T-helper 1 cell treated with Interleukin-12 subunit alpha and Interleukin-12 subunit beta and Interleukin-4 antibody, amounts not matched to agents 30 ng/mL and 1 ng/mL, for 36 hours (primary cell): ENCODE measurements around the gene KRTAP16-1. TPM values are rescaled to one million over a fixed set of nuclear protein-coding genes. Genes with fewer than 3 reads are reported as not detected.
"Not testable (repeated sequence)": the region's sequence is repeated elsewhere in the genome, so short reads cannot be mapped to it uniquely, and the experiment has no call there.

Experiments
- intact Hi-C: fragments of 100-400 bp; cut with micrococcal nuclease; formaldehyde crosslinking; loops from one replicate; pipeline ENCODE4 v1.15.1; 2024
- total RNA-seq: library from RNA; stranded (reverse); gene quantifications from 2 replicates; pipeline ENCODE4 v1.2.3, GENCODE V29; 2022

Gene KRTAP16-1
- total RNA-seq, 1 donor from 2014 or later: not detected

DNA sequence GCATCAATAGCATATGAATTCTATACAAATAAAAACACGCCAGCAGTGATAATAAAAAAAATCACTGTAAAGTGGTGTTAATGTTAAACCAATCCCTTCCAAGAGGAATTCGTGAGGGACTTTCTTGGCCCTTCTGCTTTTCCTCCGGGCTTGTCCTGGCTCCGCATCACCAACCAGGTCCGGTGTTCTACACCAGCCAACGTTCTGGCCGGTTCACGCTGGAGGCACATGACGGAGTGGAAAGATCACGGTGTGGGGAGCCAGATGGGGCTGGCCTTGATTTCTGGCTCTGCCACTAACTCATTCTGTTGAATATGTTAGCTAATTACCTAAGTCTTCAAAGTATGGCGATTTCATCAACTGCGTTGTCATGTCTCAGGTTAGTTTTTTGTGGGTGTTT is 5.0 kb downstream of the KRTAP16-1 start:
- intact Hi-C loops: no loop called here

DNA sequence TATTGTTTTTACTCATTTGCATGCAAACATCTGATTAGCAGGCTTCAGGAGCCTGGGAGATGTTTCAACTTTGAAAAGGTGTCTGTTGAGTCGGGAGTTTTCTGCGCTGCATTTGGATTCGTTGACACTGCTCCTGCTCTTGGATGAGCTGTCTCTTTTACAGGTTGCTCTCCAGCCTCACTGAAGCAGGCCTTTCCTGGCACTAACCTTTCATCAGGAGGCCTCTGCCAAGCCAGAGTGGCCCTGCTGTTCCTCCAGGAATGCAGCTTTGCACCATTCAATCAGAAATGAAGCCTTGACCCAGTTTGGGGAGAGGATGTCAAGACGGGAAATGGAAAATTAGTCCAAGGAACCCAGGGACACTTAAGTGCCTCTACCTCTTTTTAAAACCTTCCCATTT is 6.1 kb downstream of the KRTAP16-1 start:
- intact Hi-C loops: no loop called here

- intact Hi-C loops: no loop called here
Measured at GRCh38 chr17:41301916-41302901, 6.9 kb downstream of the KRTAP16-1 start, which contains the start of gene KRTAP29-1. Gene KRTAP29-1, minus strand, starts transcription at chr17:41302851. Its CDS starts 0 bp downstream, at chr17:41302851.

GRCh38 chr17:41301204-41301790 is 7.8 kb downstream of the KRTAP16-1 start:
- intact Hi-C loops: no loop called here

DNA sequence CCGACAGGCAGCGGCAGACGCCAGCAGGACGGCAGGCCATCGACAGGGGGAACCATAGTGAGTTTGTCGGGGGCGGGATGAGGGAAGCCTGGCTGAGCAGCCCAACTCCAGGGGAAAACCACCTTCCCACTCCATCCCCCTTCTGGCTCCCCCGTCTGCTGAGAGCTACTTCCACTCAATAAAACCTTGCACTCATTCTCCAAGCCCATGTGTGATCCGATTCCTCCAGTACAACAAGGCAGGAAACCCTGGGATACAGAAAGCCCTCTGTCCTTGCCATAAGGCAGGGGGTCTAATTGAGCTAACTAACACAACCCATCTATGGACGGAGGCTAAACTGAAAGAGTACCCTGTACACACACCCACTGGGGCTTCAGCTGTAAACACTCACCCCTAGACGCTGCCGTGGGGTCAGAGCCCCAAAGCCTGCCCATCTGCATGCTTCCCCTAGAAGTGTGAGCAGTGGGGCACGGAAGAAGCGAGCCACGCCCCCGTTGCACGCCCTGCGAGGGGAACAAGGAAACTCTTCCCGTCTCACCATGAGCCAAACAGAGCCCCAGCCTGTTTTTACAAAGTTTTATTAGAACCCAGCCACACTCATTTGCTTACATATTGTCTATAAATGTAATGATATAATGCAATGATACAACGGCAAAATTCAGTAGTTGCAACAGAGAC is 10.5 kb downstream of the KRTAP16-1 start:
- intact Hi-C loops: no loop called here

DNA sequence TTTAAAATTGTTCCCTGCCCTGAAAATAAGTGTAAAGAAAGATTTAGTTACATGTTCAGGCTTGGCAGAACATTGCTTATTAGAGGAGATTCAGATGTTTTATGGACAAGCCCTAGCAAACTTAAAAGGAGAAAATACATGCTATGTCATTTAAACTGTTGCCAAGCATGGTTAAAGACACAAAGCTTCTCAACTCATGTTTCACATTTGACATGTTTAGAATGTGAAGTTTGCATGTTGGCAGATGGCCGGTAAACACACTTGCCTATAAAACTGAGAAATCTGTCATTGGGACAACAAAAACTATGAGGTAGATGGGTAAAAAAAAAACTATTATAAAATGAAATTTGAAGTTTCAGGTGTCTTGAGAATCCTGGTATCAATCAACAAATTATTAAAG is 12.3 kb downstream of the KRTAP16-1 start:
- intact Hi-C loops: no loop called here

DNA sequence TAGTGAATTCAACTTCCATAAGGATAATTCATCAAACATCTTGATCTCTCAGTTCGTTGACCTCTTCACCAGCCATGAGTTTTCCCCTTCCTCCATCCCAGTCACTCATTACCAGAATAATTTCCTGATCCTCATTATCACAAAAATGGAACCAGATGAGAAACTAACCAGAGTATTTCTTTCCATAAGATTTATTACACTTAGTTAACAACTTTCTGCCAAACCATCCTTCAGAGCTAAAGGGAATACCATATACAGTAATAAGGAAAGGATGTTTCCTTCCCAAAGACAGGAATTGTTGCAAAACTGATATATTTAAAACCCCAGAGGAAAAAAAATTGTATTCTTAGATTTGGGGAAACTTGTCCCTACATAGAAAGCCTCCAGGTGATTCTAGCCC is 15.1 kb downstream of the KRTAP16-1 start:
- intact Hi-C loops: no loop called here

- intact Hi-C loops: no loop called here
Measured at GRCh38 chr17:41287050-41287449, 22.1 kb downstream of the KRTAP16-1 start.

DNA sequence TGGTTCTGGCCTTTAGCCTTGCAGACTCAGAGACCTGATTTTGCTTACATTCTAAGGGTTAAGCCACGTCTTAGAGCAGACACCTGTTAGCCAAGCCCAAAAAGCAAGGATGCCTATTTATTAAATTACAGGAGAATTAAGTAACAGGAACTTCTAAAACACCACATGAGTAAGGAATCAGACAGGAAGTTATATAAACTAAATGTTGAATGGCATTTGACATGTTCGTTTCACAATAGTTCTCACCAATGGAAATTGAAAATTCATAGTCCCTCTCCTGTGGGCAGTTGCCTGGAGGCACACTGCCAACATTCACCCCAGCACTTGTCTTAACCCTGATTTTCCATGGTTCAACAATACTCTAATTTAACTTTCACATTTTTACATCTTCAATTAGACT is 24.6 kb downstream of the KRTAP16-1 start:
- intact Hi-C loops: no loop called here

- intact Hi-C loops: no loop called here
Measured at GRCh38 chr17:41284043-41284442, 25.1 kb downstream of the KRTAP16-1 start.

DNA sequence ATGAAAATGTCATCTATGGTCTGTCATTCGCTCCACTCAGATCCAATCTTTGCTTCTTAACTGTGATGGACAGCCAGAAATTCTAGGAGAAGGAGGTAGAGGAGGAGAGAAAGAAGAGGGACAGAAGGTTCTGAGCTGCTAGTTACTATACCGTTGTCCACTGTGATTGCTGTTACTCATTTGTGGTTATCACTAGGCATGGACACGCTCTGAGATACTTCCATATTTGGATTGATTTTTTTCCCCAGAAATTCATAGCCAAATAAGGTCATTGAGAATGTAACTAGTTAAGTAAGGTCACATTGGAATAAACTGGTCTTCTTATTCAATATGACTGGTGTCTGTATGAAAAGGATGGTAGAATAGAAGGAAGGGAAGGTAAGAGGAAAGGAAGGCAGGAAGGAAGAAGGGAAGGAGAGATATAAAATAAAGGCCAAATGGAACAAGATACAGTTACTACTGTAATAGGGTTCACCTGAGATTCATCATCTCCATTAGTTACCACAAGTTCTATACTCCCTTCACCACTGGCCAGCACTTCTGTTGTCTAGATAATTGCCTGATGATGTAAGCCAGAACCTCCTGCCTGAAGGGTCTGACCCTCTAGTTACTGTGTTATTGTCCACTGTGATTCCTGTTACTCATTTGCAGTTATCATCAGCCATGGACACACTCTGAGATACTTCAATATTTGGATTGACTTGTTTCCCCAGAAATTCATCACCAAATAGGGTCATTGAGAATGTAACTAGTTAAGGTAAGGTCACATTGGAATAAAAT is 30.7 kb downstream of the KRTAP16-1 start:
- intact Hi-C loops: no loop called here

DNA sequence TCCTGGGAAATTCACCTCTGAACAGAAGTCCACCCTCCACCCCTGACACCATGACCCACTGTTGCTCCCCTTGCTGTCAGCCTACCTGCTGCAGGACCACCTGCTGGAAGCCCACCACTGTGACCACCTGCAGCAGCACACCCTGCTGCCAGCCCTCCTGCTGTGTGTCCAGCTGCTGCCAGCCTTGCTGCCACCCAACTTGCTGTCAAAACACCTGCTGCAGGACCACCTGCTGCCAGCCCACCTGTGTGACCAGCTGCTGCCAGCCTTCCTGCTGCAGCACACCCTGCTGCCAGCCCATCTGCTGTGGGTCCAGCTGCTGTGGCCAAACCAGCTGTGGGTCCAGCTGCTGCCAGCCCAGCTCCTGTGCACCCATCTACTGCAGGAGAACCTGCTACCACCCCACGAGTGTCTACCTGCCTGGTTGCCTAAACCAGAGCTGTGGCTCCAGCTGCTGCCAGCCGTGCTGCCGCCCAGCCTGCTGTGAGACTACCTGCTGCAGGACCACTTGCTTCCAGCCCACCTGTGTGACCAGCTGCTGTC is 33.4 kb downstream of the KRTAP16-1 start, which contains the start of gene KRTAP9-7:
TSS of gene KRTAP9-7 (plus strand) at position 51 of the 543 bp plus-strand sequence. CDS start at position 51, 0 bp downstream.
- intact Hi-C loops: not testable (repeated sequence)

GRCh38 chr17:41271858-41272257 is 37.3 kb downstream of the KRTAP16-1 start:
- intact Hi-C loops: no loop called here

DNA sequence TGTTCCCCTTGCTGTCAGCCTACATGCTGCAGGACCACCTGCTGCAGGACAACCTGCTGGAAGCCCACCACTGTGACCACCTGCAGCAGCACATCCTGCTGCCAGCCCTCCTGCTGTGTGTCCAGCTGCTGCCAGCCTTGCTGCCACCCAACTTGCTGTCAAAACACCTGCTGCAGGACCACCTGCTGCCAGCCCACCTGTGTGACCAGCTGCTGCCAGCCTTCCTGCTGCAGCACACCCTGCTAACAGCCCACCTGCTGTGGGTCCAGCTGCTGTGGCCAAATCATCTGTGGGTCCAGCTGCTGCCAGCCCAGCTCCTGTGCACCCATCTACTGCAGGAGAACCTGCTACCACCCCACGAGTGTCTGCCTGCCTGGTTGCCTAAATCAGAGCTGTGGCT is 37.8 kb downstream of the KRTAP16-1 start:
- intact Hi-C loops: not testable (repeated sequence)

DNA sequence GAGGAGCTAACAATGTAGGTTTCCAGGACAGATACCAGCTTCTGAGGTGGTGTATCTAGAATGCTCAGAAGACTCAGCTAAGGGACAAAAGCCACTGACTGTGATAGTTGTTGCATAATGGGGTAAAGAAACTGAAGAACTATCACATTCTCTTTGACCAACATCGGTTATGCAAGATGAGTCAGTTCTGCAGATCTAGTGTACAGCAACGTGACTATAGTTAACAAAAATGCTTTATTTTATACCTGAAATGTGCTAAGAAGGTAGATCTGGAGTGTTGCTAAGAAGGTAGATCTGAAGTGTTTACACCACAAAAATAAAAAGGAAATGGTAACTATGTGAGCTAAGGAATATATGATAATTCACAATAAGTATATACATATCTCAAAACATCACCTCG is 41.4 kb downstream of the KRTAP16-1 start:
- intact Hi-C loops: no loop called here

DNA sequence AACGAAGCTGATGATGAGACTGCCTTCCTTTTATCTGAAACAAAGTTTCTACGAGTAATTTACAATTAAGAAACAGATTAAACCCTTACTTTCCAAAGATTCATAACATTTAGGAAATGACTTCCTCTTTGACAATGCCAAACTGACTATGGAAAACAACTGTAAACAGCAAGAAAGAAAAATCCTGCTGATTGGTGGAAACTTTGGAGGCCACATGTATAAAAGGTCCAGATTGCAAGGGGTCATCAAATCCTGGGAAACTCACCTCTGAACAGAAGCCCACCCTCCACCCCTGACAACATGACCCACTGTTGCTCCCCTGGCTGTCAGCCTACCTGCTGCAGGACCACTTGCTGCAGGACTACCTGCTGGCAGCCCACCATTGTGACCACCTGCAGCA is 44.0 kb downstream of the KRTAP16-1 start, which contains the start of gene KRTAP9-6:
TSS of gene KRTAP9-6 (plus strand) at position 301 of the 400 bp plus-strand sequence. CDS start at position 301, 0 bp downstream.
- intact Hi-C loops: no loop called here

DNA sequence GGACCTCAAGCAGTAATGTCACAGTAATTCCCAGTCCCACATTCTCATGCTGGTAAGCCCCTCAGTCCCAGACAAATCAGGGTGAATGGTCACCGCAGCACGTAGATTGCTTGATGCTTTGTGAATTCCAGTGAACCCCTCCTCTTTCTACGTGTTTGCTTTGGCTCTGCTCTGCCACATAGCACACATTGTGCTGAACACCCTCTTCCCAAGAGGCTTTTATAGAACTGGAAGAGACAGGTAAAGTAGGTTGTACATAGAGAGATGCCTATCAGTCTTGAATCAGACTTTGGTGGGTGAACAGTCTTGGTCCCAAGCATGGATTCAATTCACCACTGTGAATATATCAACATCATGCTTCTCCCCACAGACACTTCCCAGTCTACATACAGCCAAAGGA is 44.5 kb downstream of the KRTAP16-1 start:
- intact Hi-C loops: no loop called here

- intact Hi-C loops: no loop called here
Measured at GRCh38 chr17:41263212-41263611, 45.9 kb downstream of the KRTAP16-1 start.

DNA sequence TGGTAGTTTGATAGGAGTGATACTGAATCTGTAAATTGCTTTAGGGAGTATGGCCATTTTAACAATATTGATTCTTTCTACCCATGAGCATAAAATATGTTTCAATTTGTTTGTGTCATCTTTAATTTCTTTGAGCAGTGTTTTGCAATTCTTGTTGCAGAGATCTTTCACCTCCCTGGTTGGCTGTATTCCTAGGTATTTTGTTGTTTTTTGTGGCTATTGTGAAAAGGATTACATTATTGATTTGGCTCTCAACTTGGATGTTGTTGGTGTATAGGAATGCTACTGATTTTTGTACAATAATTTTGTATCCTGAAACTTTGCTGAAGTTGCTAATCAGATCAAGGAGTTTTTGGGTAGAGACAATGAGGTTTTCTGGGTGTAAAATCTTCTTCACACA is 50.7 kb downstream of the KRTAP16-1 start:
- intact Hi-C loops: no loop called here
